Stimulated activated CD8-positive, alpha-beta memory T cell treated with anti-CD3 and anti-CD28 coated beads, Interleukin-15, amount 100 ng/mL, for 4 hours (primary cell): ENCODE measurements around the gene PLSCR3.
"Not testable (repeated sequence)": the region's sequence is repeated elsewhere in the genome, so short reads cannot be mapped to it uniquely, and the experiment has no call there.

Source experiments
- DNase-seq, 2 donors: peaks; one replicate each; pipeline ENCODE4 v3.0.0-alpha.2; 2020; ENCODE audit warnings: low read depth in 2 of 2

PLSCR3 gene

GRCh38 chr17:7380855-7381683, 13.3 kb downstream of the PLSCR3 start, which contains the start of gene TNK1:
Gene TNK1 (plus strand): TSS chr17:7381089. CDS start chr17:7382927, 1,838 bp downstream.
- no peak for DNase-seq

GRCh38 chr17:7380321-7380720, 14.0 kb downstream of the PLSCR3 start:
- DNase-seq, result no peak

- DNase-seq, result no peak
Observed at GRCh38 chr17:7379134-7379533, 15.2 kb downstream of the PLSCR3 start.

GRCh38 chr17:7374353-7374752, 20.0 kb downstream of the PLSCR3 start:
- DNase-seq, result no peak

GRCh38 chr17:7370853-7371252, 23.5 kb downstream of the PLSCR3 start:
- DNase-seq, result no peak

- no peak for DNase-seq
Observed at GRCh38 chr17:7369825-7370224, 24.5 kb downstream of the PLSCR3 start.

GRCh38 chr17:7368599-7368994, 25.7 kb downstream of the PLSCR3 start:
- not testable (repeated sequence) for DNase-seq

GRCh38 chr17:7367918-7368598, 26.3 kb downstream of the PLSCR3 start:
- DNase-seq, result no peak

- DNase-seq, result no peak
Observed at GRCh38 chr17:7367083-7367482, 27.2 kb downstream of the PLSCR3 start.

GRCh38 chr17:7365963-7366362, 28.4 kb downstream of the PLSCR3 start:
- not testable (repeated sequence) for DNase-seq

GRCh38 chr17:7363311-7363710, 31.0 kb downstream of the PLSCR3 start:
- DNase-seq, result no peak

- DNase-seq, result no peak
Observed at GRCh38 chr17:7361906-7362305, 32.4 kb downstream of the PLSCR3 start.

GRCh38 chr17:7357381-7357780, 36.9 kb downstream of the PLSCR3 start:
- DNase-seq, result no peak

- no peak for DNase-seq
Observed at GRCh38 chr17:7356756-7357155, 37.6 kb downstream of the PLSCR3 start.

GRCh38 chr17:7356072-7356549, 38.2 kb downstream of the PLSCR3 start:
- DNase-seq, result peak; percentile 60 to 68

GRCh38 chr17:7355573-7355972, 38.8 kb downstream of the PLSCR3 start:
- no peak for DNase-seq

- no peak for DNase-seq
Observed at GRCh38 chr17:7355053-7355452, 39.3 kb downstream of the PLSCR3 start, which contains the start of gene TMEM95. Gene TMEM95 (plus strand): TSS chr17:7355156. CDS start chr17:7355205, 49 bp downstream.

- no peak for DNase-seq
Observed at GRCh38 chr17:7354262-7354843, 40.0 kb downstream of the PLSCR3 start.

GRCh38 chr17:7352910-7353635, 41.3 kb downstream of the PLSCR3 start:
- no peak for DNase-seq

- no peak for DNase-seq
Observed at GRCh38 chr17:7352503-7352889, 41.8 kb downstream of the PLSCR3 start.

- DNase-seq, result peak; percentile 50 to 68
Observed at GRCh38 chr17:7351665-7352502, 42.4 kb downstream of the PLSCR3 start, which contains the start of gene KCTD11. Gene KCTD11 (plus strand): TSS chr17:7352162.
